AG04449 (cell line): ENCODE data around the gene TNC.

Experiments used
- CTCF ChIA-PET: fragments of 350-600 bp; formaldehyde crosslinking; extraction: SDS; loops from one replicate; lab custom pipeline; 2021; ENCODE audit warnings: antibody characterized with exemption; lab: Yijun Ruan, JAX
- POLR2A ChIA-PET: fragments of 400-600, 350-600 bp; formaldehyde crosslinking; extraction: SDS; loops from one replicate; lab custom pipeline; 2020; ENCODE audit warnings: antibody characterized with exemption, inconsistent platforms; lab: Yijun Ruan, JAX
- DNase-seq: peaks from one replicate; pipeline ENCODE4 v3.0.0-alpha.2; 2010; ENCODE audit warnings: low read depth, low spot score
- H3K4me3 ChIP-seq: 2 replicates; pipeline ENCODE4 v1.5.1; 2011; ENCODE audit warnings: low read depth, mild to moderate bottlenecking, control low read depth, low read length
- CTCF ChIP-seq: IDR thresholded peaks from one replicate; pipeline ENCODE4 v1.5.1; 2011; ENCODE audit warnings: mild to moderate bottlenecking, moderate library complexity, low read length, control low read depth, inconsistent platforms; ENCODE audit not compliant: insufficient read depth; ENCODE audit errors: missing control alignments

The TNC gene

GRCh38 chr9:115086886-115087285 is 31.1 kb downstream of the TNC start:
- no peak overlapping the region for H3K4me3 ChIP-seq
- CTCF ChIA-PET = no interaction called here
- no peak for DNase-seq
- POLR2A ChIA-PET = no interaction called here
- TF ChIP-seq CTCF = no peak

- POLR2A ChIA-PET = no interaction called here
- no peak for TF ChIP-seq CTCF
- CTCF ChIA-PET = no interaction called here
- H3K4me3 ChIP-seq = no peak overlapping the region
- DNase-seq = no peak
These were observed 31.5 kb downstream of the TNC start for GRCh38 chr9:115086461-115086860.

- ChIA-PET POLR2A (no interaction called here), CTCF (no interaction called here)
- H3K4me3 ChIP-seq = no peak overlapping the region
- no peak for DNase-seq
- no peak for TF ChIP-seq CTCF
These were observed 32.1 kb downstream of the TNC start for GRCh38 chr9:115085773-115086377.

- DNase-seq = no peak
- CTCF ChIA-PET = interaction anchor here (1.0 kb wide), 1 partner anchor 667 kb away, joined by 3 read pairs; no protein-coding TSS in a partner anchor
- no peak for TF ChIP-seq CTCF
- POLR2A ChIA-PET = no interaction called here
- no peak overlapping the region for H3K4me3 ChIP-seq
These were observed 33.2 kb downstream of the TNC start for GRCh38 chr9:115084709-115085108.

GRCh38 chr9:115084157-115084556 is 33.8 kb downstream of the TNC start:
- DNase-seq = no peak
- TF ChIP-seq CTCF = no peak
- POLR2A ChIA-PET = no interaction called here
- CTCF ChIA-PET = interaction anchor here (1.0 kb wide), 1 partner anchor 667 kb away, joined by 3 read pairs; no protein-coding TSS in a partner anchor
- no peak overlapping the region for H3K4me3 ChIP-seq

- POLR2A ChIA-PET = no interaction called here
- CTCF ChIA-PET = no interaction called here
These were observed 37.7 kb downstream of the TNC start for GRCh38 chr9:115080242-115080641.

More at GRCh38 chr9:115080242-115080641, 37.7 kb downstream of the TNC start:
- DNase-seq = no peak
- no peak for TF ChIP-seq CTCF
- no peak overlapping the region for H3K4me3 ChIP-seq
